CD4-positive, alpha-beta T cell treated with Interleukin-2 at 100 ng/mL for 4 hours (primary cell): ENCODE results near the gene FAAH.
"Not testable (repeated sequence)": the region's sequence is repeated elsewhere in the genome, so short reads cannot be mapped to it uniquely, and the experiment has no call there.

Source experiments
- DNase-seq: peaks from one replicate; pipeline ENCODE4 v3.0.0-alpha.2; 2020; ENCODE audit warnings: low spot score

Gene FAAH

DNA sequence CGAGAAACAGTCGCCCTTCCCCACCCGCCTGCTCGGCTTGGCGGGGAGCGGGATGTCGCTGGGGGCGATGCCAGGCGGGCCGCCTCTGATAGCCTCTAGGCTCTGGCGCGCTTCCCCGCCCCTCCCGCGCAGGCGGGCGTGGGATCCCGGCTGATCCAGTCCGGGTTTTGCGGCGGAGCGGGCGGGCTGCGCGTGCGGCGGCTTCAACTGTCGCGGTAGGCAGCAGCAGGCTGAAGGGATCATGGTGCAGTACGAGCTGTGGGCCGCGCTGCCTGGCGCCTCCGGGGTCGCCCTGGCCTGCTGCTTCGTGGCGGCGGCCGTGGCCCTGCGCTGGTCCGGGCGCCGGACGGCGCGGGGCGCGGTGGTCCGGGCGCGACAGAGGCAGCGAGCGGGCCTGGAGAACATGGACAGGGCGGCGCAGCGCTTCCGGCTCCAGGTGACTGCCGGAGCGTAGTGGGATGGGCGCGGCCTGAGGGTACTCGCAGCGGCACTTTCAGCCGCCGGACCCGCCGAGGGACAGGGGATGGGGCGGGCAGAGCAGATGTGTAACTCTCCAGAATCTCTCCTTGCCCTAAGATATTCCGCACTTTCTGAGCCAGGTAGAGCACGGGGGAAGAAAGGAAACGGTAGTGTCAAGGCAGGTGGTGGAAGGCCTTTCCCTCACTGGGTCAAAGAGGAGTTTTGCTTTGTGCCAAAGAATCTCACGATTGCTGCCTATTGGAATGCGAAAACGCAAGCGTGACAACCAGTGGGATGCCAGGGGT lies at the start of gene FAAH:
Gene FAAH (plus strand): TSS at position 210 of the 764 bp plus-strand sequence. CDS start 32 bp downstream, at position 242.
- peak; percentile 40 for DNase-seq

GRCh38 chr1:46344481-46344880 lies 49.6 kb upstream of the FAAH start:
- DNase-seq = no peak

- no peak for DNase-seq
Measured at GRCh38 chr1:46345281-46345680, 48.8 kb upstream of the FAAH start.

DNA sequence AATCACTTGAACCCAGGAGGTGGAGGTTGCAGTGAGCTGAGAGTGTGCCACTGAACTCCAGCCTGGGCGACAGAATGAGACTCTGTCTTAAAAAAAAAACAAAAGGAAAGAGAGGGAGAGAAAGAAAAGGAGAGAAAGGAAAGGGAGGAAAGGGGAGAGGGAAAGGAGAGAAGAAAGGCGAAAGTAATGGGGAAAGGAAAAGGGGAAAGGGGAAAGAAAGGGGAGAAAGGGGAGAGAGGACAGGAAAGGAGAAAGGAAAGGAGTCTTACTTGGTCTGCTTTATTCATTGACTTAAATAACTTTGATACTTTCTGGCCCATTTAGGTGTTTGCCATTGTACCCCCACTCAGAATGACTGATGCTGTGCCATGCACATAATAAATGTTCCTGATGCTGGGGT lies 41.8 kb upstream of the FAAH start:
- no peak for DNase-seq

DNA sequence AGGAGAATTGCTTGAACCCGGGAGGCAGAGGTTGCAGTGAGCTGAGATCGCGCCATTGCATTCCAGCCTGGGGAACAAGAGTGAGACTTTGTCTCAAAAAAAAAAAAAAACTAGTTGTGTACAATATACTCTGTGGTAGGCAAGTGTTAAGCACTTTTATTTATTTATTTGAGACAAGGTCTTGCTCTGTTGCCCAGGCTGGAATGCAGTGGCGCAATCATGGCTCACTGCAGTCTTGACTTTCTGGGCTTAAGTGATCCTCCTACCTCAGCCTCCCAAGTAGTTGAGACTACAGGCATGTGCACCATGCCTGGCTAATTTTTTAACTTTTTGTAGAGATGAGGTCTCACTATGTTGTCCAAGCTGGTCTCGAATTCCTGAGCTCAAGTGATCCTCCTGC lies 38.2 kb upstream of the FAAH start:
- DNase-seq = not testable (repeated sequence)

- DNase-seq = no peak
Measured at GRCh38 chr1:46362158-46362557, 32.0 kb upstream of the FAAH start.

- DNase-seq = no peak
Measured at GRCh38 chr1:46363121-46363520, 31.0 kb upstream of the FAAH start.

- DNase-seq = no peak
Measured at GRCh38 chr1:46364612-46365011, 29.5 kb upstream of the FAAH start.

GRCh38 chr1:46365796-46366195 lies 28.3 kb upstream of the FAAH start:
- DNase-seq = not testable (repeated sequence)

- no peak for DNase-seq
Measured at GRCh38 chr1:46367072-46367471, 27.0 kb upstream of the FAAH start.

- DNase-seq = not testable (repeated sequence)
Measured at GRCh38 chr1:46367701-46368100, 26.4 kb upstream of the FAAH start.

DNA sequence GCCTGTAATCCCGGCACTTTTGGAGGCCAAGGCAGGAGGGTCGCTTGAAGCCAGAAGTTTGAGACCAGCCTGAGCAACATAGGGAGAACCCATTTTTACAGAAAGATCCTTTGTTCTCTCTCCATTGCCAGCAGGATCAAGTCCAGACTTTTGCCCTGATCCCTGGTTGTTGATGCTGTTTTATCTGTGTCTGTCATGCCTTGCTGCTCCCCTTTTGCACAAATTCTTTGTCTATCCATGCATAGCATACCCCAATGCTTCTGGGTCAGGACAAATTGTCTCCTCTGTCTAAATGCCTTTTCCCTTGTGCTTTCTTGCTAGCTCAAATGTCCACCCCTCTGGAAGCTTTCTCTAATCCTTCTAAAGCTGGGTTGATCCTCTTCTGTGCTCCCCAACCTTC lies 25.3 kb upstream of the FAAH start:
- DNase-seq = no peak

DNA sequence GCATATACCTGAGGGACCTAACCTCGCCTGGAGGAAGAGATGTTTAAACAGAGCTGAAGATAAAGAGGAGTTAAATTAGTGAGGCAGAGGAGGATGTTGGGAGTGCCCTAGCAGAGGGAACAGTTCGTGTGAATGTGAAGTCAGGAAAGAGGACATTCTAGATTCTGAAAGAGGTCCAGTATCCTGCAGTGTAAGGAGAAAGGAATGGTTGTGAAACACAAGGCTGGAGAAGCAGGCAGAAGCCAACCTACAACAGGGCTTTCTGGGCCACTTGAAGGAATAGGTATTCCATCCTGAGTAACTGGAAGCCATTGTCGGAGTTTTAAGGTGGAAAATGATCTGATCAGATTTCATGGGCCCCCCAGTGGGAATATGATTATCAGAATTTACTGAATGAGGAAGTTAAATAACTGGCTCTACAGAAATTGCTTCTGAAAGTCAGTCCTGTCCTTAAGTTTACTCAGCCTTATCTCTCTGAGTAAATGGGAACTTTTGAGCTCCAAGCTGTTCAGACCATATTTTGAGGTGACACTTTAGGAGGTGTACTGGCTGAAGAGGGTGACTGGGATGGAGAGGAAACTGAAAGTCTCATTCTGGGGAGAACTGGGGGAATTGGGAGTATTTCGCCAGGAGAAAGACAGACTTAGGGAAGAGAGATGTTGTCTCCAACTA lies 24.4 kb upstream of the FAAH start:
- no peak for DNase-seq

DNA sequence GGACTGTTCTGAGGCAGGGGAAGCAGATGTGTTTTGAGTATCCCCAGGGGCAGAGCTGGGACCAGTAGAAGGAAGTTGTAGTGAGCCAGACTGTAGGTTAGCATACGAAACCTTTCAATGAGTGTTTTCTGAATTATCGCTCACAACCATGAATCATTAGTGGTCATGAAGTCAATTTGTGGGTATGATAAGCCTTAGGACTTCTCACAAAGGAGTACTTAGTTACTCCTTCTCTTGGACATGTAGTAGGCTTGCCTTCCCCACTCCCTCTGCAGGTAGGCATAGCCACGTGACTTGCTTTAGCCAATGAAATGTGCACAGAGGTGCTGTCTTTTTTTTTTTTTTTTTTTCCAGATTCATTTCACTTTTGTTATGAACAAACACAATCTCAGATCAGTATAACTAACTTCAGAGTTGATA lies 23.9 kb upstream of the FAAH start:
- no peak for DNase-seq

- no peak for DNase-seq
Measured at GRCh38 chr1:46372431-46372830, 21.7 kb upstream of the FAAH start.

GRCh38 chr1:46379996-46380395 lies 14.1 kb upstream of the FAAH start:
- no peak for DNase-seq

DNA sequence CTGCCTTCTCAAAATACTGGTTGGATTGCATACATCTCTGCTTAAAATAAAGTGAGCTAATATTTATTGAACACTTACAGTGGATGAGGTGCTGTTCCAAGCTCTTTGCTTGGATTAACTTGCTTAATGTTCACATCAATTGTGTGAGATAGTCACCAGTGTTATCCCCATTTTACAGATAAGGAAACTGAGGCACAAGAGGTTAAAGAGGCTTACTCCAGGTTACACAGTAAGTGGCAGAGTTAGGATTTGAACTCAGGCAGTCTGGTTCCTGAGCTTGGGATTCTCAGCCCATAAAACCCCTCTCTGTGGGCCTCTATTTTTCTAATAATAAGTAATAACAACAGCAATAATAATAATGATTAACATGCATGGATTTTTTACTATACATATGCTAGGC lies 13.6 kb upstream of the FAAH start:
- DNase-seq = no peak

- DNase-seq = no peak
Measured at GRCh38 chr1:46393510-46393909, 607 bp upstream of the FAAH start.

DNA sequence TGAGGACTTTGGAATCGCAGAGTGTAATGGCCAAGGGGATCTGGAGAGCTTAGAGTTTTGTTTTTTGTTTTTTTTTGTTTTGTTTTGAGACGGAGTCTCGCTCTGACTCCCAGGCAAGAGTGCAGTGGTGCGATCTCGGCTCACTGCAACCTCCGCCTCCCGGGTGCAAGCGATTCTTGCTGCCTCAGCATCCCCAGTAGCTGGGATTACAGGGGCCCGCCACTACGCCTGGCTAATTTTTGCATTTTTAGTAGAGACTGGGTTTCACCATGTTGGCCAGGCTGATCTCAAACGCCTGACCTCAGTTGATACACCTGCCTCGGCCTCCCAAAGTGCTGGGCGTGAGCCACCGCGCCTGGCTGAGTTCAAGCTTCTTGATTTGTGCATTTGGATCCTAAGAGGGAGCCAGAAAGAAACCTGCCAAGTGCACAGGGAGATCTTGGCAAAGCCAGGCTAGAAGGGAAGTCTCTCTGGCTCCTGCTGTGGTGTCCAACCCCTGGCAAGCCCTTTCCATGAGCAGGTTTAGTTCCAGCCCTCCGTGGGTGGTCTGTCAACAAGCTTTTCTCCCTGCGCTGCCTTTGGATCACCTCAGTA lies 852 bp downstream of the FAAH start:
- no peak for DNase-seq

DNA sequence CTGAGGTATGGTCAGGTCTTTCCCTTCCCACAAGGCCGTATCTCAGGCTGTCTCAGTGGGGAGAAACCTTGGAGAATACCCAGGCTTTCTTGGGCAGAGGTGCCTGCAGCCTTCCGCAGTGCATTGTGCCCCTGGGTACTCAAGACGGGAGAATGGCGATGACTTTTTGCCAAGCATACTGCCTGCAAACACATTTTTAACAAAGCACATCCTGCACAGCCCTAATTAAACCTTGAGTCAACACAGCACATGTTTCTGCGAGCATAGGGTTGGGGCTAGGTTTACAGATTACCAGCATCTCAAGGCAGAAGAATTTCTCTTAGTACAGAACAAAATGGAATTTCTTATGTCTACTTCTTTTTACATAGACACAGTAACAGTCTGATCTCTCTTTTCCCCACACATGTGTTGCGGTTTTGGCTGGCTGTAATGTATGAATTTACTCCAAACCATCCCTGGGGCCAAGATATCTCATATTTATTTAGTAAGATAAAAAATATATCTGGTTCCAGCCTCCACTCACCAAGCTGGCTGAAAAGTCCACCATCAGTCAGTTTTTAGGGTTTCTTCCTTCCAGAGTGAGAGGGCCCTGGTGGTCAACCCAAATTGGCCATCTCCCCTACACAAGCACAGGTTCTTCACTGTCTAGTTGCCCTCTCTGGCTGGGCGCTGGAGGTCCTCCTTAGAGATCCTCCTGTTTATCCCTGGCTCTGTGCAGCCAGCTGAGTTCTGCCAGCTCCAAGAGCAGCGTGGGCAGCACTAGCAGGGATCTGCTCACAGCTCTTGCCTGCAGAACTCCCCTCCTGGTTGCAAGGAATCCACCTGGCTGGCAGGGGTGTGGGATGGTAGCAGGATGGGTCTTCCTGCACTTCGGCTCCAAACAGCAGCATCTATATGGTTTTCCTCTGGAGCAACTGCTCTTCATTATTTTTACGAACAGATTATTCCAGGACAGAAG lies 2.6 kb downstream of the FAAH start:
- DNase-seq = no peak

DNA sequence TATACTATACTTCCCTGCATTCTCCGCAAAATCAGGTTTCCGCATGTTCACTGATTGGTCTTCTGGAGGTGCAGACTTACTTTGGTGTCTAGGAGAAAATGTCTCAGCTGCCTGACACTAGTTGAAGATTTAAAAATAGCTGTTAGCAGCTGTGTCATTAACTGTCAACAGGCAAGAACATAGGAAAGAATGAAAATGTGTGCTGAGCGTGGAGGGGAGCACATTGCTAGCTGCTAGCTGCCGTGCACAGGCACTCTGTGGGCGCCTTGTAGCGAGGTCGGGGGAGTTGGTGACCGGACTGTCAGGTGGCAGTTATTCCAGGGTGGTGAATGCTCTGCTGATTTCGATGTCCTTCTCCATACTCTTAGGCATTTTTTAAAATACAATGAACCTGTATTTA lies 5.2 kb downstream of the FAAH start:
- DNase-seq = no peak

- DNase-seq = no peak
Measured at GRCh38 chr1:46400421-46400820, 6.3 kb downstream of the FAAH start.
